Measurements from ENCODE around the gene ADAMTS17. TPM values are rescaled to one million over a fixed set of nuclear protein-coding genes. Genes with fewer than 3 reads are reported as not detected.

The ADAMTS17 gene
- total RNA-seq, 1 donor from 2014 or later, result 2.3 TPM

GRCh38 chr15:99987119-99987506, 354.7 kb downstream of the ADAMTS17 start:
- Histone ChIP-seq H3K36me3 (ENCODE audit: control insufficient read depth, insufficient read depth, low read length) (no peaks in the 10 kb centered on the region), H3K4me3 (ENCODE audit: low read depth, low read length) (no peak overlapping the region), H3K27me3 (ENCODE audit: control insufficient read depth, insufficient read depth, low read length) (no peaks in the 10 kb centered on the region)
- no peak for TF ChIP-seq CTCF (IDR thresholded peaks at IDR 0.05; ENCODE audit: insufficient read depth, low read length, poor library complexity, severe bottlenecking)
- DNase-seq (ENCODE audit: low read depth), result no peak

DNA sequence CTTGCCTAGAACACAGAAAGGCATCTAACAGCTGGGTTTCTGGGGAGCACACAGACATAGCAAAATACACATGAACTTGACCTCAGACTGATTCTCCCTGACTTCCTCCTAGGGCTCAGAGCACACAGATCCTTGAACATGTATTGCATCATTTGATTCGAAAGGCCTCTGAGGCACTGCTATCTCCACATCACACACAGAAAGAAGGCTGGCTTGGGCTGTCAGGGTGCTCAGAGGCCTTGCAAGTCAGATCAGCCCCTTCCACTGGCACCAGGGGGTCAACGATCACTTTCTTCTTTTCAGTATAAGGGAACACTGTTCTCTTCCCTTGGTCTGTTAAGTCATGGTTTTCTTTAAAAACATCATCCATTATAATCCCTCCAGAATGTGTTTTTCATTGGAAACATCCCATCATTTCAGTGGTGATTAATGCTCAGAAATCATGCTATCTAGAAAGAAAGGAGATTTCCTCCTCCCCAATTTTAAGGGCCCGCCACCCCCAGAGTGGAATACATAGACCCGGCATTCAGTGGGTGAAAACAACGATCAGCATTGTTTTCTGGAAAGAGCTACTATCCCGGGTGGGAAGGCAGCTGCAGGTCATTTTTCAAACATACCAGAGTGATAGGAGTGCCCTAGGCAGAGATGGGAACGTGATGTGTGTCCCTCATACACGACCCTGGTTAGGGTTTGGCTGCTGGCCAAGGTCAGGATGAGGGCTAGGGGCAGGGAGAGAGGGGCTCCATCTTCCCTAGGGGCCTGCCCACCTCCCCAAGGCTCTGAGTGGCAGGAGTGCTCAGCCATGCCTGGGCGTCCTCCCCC, 355.3 kb downstream of the ADAMTS17 start:
- H3K27me3 ChIP-seq (ENCODE audit: control insufficient read depth, insufficient read depth, low read length), result no peaks in the 10 kb centered on the region
- no peak for TF ChIP-seq CTCF (IDR thresholded peaks at IDR 0.05; ENCODE audit: insufficient read depth, low read length, poor library complexity, severe bottlenecking)
- DNase-seq (ENCODE audit: low read depth), result no peak
- H3K4me3 ChIP-seq (ENCODE audit: low read depth, low read length), result no peak overlapping the region
- H3K36me3 ChIP-seq (ENCODE audit: control insufficient read depth, insufficient read depth, low read length), result no peaks in the 10 kb centered on the region

GRCh38 chr15:99985878-99986277, 355.9 kb downstream of the ADAMTS17 start:
- no peaks in the 10 kb centered on the region for H3K36me3 ChIP-seq (ENCODE audit: control insufficient read depth, insufficient read depth, low read length)
- no peak for TF ChIP-seq CTCF (IDR thresholded peaks at IDR 0.05; ENCODE audit: insufficient read depth, low read length, poor library complexity, severe bottlenecking)
- H3K27me3 ChIP-seq (ENCODE audit: control insufficient read depth, insufficient read depth, low read length), result no peaks in the 10 kb centered on the region
- no peak overlapping the region for H3K4me3 ChIP-seq (ENCODE audit: low read depth, low read length)
- DNase-seq (ENCODE audit: low read depth), result no peak

DNA sequence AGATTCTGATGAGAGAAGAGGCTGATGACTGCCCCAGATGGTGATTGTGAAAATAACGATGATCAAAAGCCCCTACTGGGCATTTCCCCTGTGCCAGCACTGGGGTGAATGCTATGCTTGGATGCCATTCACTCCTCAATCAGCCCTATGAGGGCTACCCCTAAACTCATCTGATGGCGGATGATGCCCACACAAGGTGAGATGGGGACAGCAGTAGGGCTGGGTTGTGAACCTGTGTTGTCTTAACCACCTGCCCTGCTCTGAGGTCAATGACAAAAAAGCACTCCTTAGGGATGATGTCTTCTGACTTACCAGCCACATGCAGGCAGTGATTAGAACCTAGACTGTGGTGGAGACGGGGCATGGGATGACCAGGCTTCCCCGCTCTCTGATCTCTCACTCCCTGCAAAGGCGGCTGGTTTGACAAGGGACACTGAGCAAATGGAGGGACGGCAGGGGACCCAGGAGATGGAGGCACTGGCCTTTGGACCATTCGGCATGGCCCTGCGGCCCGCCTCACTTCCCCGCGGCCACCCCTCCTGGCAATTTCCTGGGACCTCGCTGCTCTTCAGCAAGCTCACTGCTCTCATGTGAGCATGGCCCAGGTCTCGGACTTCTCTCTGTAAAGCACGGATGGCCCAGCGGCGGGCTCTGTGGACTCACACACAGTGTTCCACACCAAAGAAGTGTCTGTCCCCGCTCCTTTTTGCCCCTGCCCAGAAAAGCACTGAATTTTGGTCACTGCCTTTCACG, 357.1 kb downstream of the ADAMTS17 start:
- Histone ChIP-seq H3K4me3 (ENCODE audit: low read depth, low read length) (no peak overlapping the region), H3K27me3 (ENCODE audit: control insufficient read depth, insufficient read depth, low read length) (no peaks in the 10 kb centered on the region), H3K36me3 (ENCODE audit: control insufficient read depth, insufficient read depth, low read length) (no peaks in the 10 kb centered on the region)
- DNase-seq (ENCODE audit: low read depth), result no peak
- TF ChIP-seq CTCF (IDR thresholded peaks at IDR 0.05; ENCODE audit: insufficient read depth, low read length, poor library complexity, severe bottlenecking), result no peak

GRCh38 chr15:99983886-99984286, 357.9 kb downstream of the ADAMTS17 start:
- no peak for DNase-seq (ENCODE audit: low read depth)
- Histone ChIP-seq H3K36me3 (ENCODE audit: control insufficient read depth, insufficient read depth, low read length) (no peaks in the 10 kb centered on the region), H3K4me3 (ENCODE audit: low read depth, low read length) (no peak overlapping the region), H3K27me3 (ENCODE audit: control insufficient read depth, insufficient read depth, low read length) (no peaks in the 10 kb centered on the region)
- no peak for TF ChIP-seq CTCF (IDR thresholded peaks at IDR 0.05; ENCODE audit: insufficient read depth, low read length, poor library complexity, severe bottlenecking)
